Measurements from ENCODE around the gene CCDC187. TPM values are rescaled to one million over a fixed set of nuclear protein-coding genes. Genes with fewer than 3 reads are reported as not detected.

Gene CCDC187
- total and polyA plus RNA-seq, 2 of the 4 experiments (the other 2 are of a cell fraction): not detected

DNA sequence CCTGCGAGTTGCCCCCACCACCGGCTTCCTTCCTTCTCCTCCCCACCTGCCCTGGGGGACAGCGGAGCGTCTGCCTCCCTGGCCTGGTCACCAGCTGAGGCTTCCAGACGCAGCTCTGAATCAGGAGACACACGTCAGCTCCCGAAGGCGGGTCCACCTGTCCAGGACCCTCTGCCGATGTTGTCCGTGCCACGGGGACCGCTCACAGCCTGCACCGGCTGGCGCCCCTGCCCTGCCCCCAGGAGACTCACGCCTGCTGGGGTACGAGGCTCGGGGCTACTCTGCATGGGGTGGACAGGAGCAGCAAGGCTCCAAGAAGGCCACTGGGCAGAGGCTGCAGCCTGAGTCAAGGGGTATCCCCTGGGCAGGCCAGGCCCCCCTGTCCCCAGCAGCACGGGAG lies 1.9 kb upstream of the CCDC187 start:
- Histone ChIP-seq H2AFZ (replicated peaks; ENCODE audit: low read length, poor library complexity) (no peak overlapping the region), H3K56ac (ENCODE audit: extremely low read depth, insufficient read depth, low read length) (no peak overlapping the region)
- CTCF ChIA-PET: no interaction called here

More for the DNA sequence above, 1.9 kb upstream of the CCDC187 start:
- H2AK5ac ChIP-seq (ENCODE audit: low read depth, low read length): no peak overlapping the region
- POLR2A ChIA-PET (ENCODE audit: unreplicated experiment): no interaction called here
- BruUV-seq (replicated peaks): no TSS peak
- no peak overlapping the region for H4K8ac ChIP-seq (ENCODE audit: low read depth in 2 of 2, low read length in 2 of 2)
- no peaks in the 10 kb centered on the region for H3K79me1 ChIP-seq (ENCODE audit: low read depth in 1 of 2, low read length in 2 of 2)
- WGBS, 2 experiments (ENCODE audit: extremely low coverage in 2 of 2, insufficient read length in 1 of 2): 53% methylated on average over 8 of the region's 18 CpGs; no CpG with 5 or more reads in 1 of the 2 experiments
- no peak for DNase-seq
- no peak overlapping the region for H3K18ac ChIP-seq (ENCODE audit: low read depth, low read length)
- ATAC-seq (ENCODE audit: low read depth): no peak
- no peak overlapping the region for H4K5ac ChIP-seq (ENCODE audit: low read depth, low read length)
- no peak overlapping the region for H2BK5ac ChIP-seq (ENCODE audit: low read depth, low read length, poor library complexity, severe bottlenecking)
- H3K14ac ChIP-seq (replicated peaks; ENCODE audit: low read depth, low read length): no peak overlapping the region
- H2BK15ac ChIP-seq (ENCODE audit: low read depth, low read length): no peak overlapping the region
- H3K4me3 ChIP-seq (ENCODE audit: insufficient read depth, low read depth, low read length): no peak overlapping the region
- in situ Hi-C loops (cut with MboI; ENCODE audit: low sequenced_read_pairs): no loop called here
- no peaks in the 10 kb centered on the region for H3K4me1 ChIP-seq (ENCODE audit: control insufficient read depth, insufficient read depth, low read length)
- no peaks in the 10 kb centered on the region for H3K9me3 ChIP-seq (ENCODE audit: control insufficient read depth, insufficient read depth, low read length)
- H3K9ac ChIP-seq (ENCODE audit: low read depth, low read length): no peak overlapping the region
- H2BK120ac ChIP-seq (ENCODE audit: low read depth, low read length): no peak overlapping the region
- no peaks in the 10 kb centered on the region for H4K20me1 ChIP-seq (ENCODE audit: insufficient read depth, low read length)
- peaks cover 11% of the 10 kb centered on the region for H3K9me1 ChIP-seq (ENCODE audit: insufficient read depth, low read length)
- dilution Hi-C loops (cut with HindIII; ENCODE audit: low sequenced_read_pairs, unreplicated experiment): no loop called here
- intact Hi-C loops (cut with micrococcal nuclease): no loop called here
- H3K27me3 ChIP-seq (ENCODE audit: control insufficient read depth, insufficient read depth, low read length): peaks cover 5% of the 10 kb centered on the region; the same call in 1 of the 2 replicates
- H3K23ac ChIP-seq (ENCODE audit: low read depth, low read length): no peak overlapping the region
- H2AK9ac ChIP-seq (replicated peaks; ENCODE audit: low read depth, low read length, poor library complexity): no peak overlapping the region
- H2BK20ac ChIP-seq (ENCODE audit: low read depth, low read length): no peak overlapping the region
- H3K27ac ChIP-seq (ENCODE audit: insufficient read depth, low read length): no peak overlapping the region
- no peaks in the 10 kb centered on the region for H3K36me3 ChIP-seq (ENCODE audit: control insufficient read depth, insufficient read depth, low read length)
- H3K4ac ChIP-seq (ENCODE audit: low read depth, low read length): no peak overlapping the region
- TF ChIP-seq, protein P1, sequence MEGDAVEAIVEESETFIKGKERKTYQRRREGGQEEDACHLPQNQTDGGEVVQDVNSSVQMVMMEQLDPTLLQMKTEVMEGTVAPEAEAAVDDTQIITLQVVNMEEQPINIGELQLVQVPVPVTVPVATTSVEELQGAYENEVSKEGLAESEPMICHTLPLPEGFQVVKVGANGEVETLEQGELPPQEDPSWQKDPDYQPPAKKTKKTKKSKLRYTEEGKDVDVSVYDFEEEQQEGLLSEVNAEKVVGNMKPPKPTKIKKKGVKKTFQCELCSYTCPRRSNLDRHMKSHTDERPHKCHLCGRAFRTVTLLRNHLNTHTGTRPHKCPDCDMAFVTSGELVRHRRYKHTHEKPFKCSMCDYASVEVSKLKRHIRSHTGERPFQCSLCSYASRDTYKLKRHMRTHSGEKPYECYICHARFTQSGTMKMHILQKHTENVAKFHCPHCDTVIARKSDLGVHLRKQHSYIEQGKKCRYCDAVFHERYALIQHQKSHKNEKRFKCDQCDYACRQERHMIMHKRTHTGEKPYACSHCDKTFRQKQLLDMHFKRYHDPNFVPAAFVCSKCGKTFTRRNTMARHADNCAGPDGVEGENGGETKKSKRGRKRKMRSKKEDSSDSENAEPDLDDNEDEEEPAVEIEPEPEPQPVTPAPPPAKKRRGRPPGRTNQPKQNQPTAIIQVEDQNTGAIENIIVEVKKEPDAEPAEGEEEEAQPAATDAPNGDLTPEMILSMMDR (conservative IDR thresholded peaks at IDR 0.05; ENCODE audit: low read depth, low read length): no peak
- TF ChIP-seq NFE2L2 (IDR thresholded peaks at IDR 0.05; ENCODE audit: low read depth, low read length) (no peak), BHLHE40 (IDR thresholded peaks at IDR 0.05; ENCODE audit: low read depth, low read length) (no peak), RCOR1 (IDR thresholded peaks at IDR 0.05; ENCODE audit: insufficient replicate concordance, low read length) (no peak), FOS (IDR thresholded peaks at IDR 0.05; ENCODE audit: low read depth, low read length) (no peak), MAFK (IDR thresholded peaks at IDR 0.05; ENCODE audit: low read depth, low read length) (no peak), MXI1 (IDR thresholded peaks at IDR 0.05; ENCODE audit: borderline replicate concordance, low read depth, low read length) (no peak), CHD1 (IDR thresholded peaks at IDR 0.05; ENCODE audit: low read depth, low read length) (no peak), POLR2A (IDR thresholded peaks at IDR 0.05; ENCODE audit: low read depth, low read length) (no peak), MAZ (IDR thresholded peaks at IDR 0.05; ENCODE audit: borderline replicate concordance, low read depth, low read length) (no peak), CEBPB (IDR thresholded peaks at IDR 0.05; ENCODE audit: low read depth, low read length) (no peak), SMC3 (IDR thresholded peaks at IDR 0.05; ENCODE audit: low read depth, low read length) (no peak), RFX5 (IDR thresholded peaks at IDR 0.05; ENCODE audit: low read depth, low read length) (no peak), RAD21 (IDR thresholded peaks at IDR 0.05; ENCODE audit: low read length) (no peak)
- TF ChIP-seq, protein P2, sequence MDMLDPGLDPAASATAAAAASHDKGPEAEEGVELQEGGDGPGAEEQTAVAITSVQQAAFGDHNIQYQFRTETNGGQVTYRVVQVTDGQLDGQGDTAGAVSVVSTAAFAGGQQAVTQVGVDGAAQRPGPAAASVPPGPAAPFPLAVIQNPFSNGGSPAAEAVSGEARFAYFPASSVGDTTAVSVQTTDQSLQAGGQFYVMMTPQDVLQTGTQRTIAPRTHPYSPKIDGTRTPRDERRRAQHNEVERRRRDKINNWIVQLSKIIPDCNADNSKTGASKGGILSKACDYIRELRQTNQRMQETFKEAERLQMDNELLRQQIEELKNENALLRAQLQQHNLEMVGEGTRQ (IDR thresholded peaks at IDR 0.05; ENCODE audit: low read depth, low read length): no peak
- TF ChIP-seq, protein P3, sequence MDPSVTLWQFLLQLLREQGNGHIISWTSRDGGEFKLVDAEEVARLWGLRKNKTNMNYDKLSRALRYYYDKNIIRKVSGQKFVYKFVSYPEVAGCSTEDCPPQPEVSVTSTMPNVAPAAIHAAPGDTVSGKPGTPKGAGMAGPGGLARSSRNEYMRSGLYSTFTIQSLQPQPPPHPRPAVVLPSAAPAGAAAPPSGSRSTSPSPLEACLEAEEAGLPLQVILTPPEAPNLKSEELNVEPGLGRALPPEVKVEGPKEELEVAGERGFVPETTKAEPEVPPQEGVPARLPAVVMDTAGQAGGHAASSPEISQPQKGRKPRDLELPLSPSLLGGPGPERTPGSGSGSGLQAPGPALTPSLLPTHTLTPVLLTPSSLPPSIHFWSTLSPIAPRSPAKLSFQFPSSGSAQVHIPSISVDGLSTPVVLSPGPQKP (IDR thresholded peaks at IDR 0.05; ENCODE audit: borderline replicate concordance, low read depth, low read length): no peak
- H4K91ac ChIP-seq (ENCODE audit: insufficient read depth, low read depth, low read length): no peak overlapping the region
- H3K4me2 ChIP-seq (ENCODE audit: low read depth, low read length): no peak overlapping the region
